IMR-90 (cell line): Measurements from ENCODE around the gene CTNND2. TPM values are rescaled to one million over a fixed set of nuclear protein-coding genes. Genes with fewer than 3 reads are reported as not detected.

ENCODE experiments used
- ATAC-seq: fragments of 200-7000 bp; cut with Tn5 transposase; 2 replicates; pipeline ENCODE4 v1.9.1; 2020; ENCODE audit warnings: low read depth, mild to moderate bottlenecking, moderate library complexity
- BruUV-seq: library from RNA; stranded (reverse); fragments of 400-500 nt; replicated peaks from 2 replicates; lab custom pipeline; 2021; lab: Mats Ljungman, UMichigan
- CTCF ChIA-PET: fragments of 300-600 bp; formaldehyde crosslinking; extraction: SDS; loops from one replicate; lab custom pipeline; 2021; ENCODE audit warnings: antibody characterized with exemption; lab: Yijun Ruan, JAX
- POLR2A ChIA-PET: fragments of 300-600 bp; sonication (Branson Sonifier 250); formaldehyde crosslinking; loops from one replicate; lab custom pipeline; 2022; ENCODE audit warnings: antibody characterized with exemption; ENCODE audit not compliant: unreplicated experiment; lab: Charles Lee
- DNase-seq: peaks from one replicate; pipeline ENCODE4 v3.0.0; 2013
- H2AFZ ChIP-seq: replicated peaks from 2 replicates; pipeline ENCODE3; 2013; ENCODE audit warnings: low read length, mild to moderate bottlenecking; ENCODE audit not compliant: poor library complexity
- H2AK5ac ChIP-seq: 2 replicates; pipeline ENCODE4 v1.6.1; 2013; ENCODE audit warnings: low read depth, low read length, inconsistent platforms
- H2AK9ac ChIP-seq: replicated peaks from 2 replicates; pipeline ENCODE3; 2013; ENCODE audit warnings: mild to moderate bottlenecking, low read depth, low read length, moderate library complexity; ENCODE audit not compliant: poor library complexity
- H2BK120ac ChIP-seq: 2 replicates; pipeline ENCODE4 v1.6.1; 2013; ENCODE audit warnings: low read depth, low read length, inconsistent platforms
- H2BK15ac ChIP-seq: 3 replicates; pipeline ENCODE4 v1.6.1; 2013; ENCODE audit warnings: low read depth, low read length, inconsistent platforms
- H2BK20ac ChIP-seq: 2 replicates; pipeline ENCODE4 v1.6.1; 2013; ENCODE audit warnings: low read depth, mild to moderate bottlenecking, inconsistent platforms, low read length, moderate library complexity
- H2BK5ac ChIP-seq: 2 replicates; pipeline ENCODE4 v1.6.1; 2013; ENCODE audit warnings: mild to moderate bottlenecking, low read depth, low read length, inconsistent platforms; ENCODE audit not compliant: poor library complexity, severe bottlenecking
- H3K14ac ChIP-seq: replicated peaks from 2 replicates; pipeline ENCODE4 v1.6.1; 2013; ENCODE audit warnings: low read depth, low read length, inconsistent platforms
- H3K18ac ChIP-seq: 2 replicates; pipeline ENCODE4 v1.6.1; 2013; ENCODE audit warnings: low read depth, low read length, control low read depth
- H3K23ac ChIP-seq: 2 replicates; pipeline ENCODE4 v1.6.1; 2013; ENCODE audit warnings: low read depth, low read length, inconsistent platforms
- H3K27ac ChIP-seq: 2 replicates; pipeline ENCODE4 v1.5.1; 2013; ENCODE audit warnings: mild to moderate bottlenecking, control low read depth, low read length; ENCODE audit not compliant: insufficient read depth
- H3K27me3 ChIP-seq: 2 replicates; pipeline ENCODE4 v1.6.1; 2013; ENCODE audit warnings: low read length; ENCODE audit not compliant: control insufficient read depth, insufficient read depth
- H3K36me3 ChIP-seq: 2 replicates; pipeline ENCODE4 v1.6.1; 2013; ENCODE audit warnings: low read length, mixed read lengths; ENCODE audit not compliant: control insufficient read depth, insufficient read depth
- H3K4ac ChIP-seq: 2 replicates; pipeline ENCODE4 v1.6.1; 2013; ENCODE audit warnings: low read depth, low read length, inconsistent platforms
- H3K4me1 ChIP-seq: 2 replicates; pipeline ENCODE4 v1.6.1; 2013; ENCODE audit warnings: low read length, mixed read lengths; ENCODE audit not compliant: control insufficient read depth, insufficient read depth
- H3K4me2 ChIP-seq: 2 replicates; pipeline ENCODE4 v1.6.1; 2013; ENCODE audit warnings: low read depth, mild to moderate bottlenecking, control low read depth, low read length, moderate library complexity
- H3K4me3 ChIP-seq: 2 replicates; pipeline ENCODE4 v1.5.1; 2013; ENCODE audit warnings: low read depth, mild to moderate bottlenecking, control low read depth, low read length, moderate library complexity; ENCODE audit not compliant: insufficient read depth
- H3K56ac ChIP-seq: 2 replicates; pipeline ENCODE4 v1.6.1; 2013; ENCODE audit warnings: low read length, inconsistent platforms; ENCODE audit not compliant: insufficient read depth; ENCODE audit errors: extremely low read depth
- H3K79me1 ChIP-seq, 2 experiments: 2 replicates each; pipeline ENCODE4 v1.6.1; 2013; ENCODE audit warnings: low read length in 2 of 2, inconsistent platforms in 1 of 2, low read depth in 1 of 2
- H3K9ac ChIP-seq: 2 replicates; pipeline ENCODE4 v1.6.1; 2013; ENCODE audit warnings: low read depth, low read length, control low read depth
- H3K9me1 ChIP-seq: 2 replicates; pipeline ENCODE4 v1.6.1; 2013; ENCODE audit warnings: low read length, inconsistent platforms; ENCODE audit not compliant: insufficient read depth
- H3K9me3 ChIP-seq: 2 replicates; pipeline ENCODE4 v1.6.1; 2013; ENCODE audit warnings: low read length; ENCODE audit not compliant: control insufficient read depth, insufficient read depth
- H4K20me1 ChIP-seq: 2 replicates; pipeline ENCODE4 v1.6.1; 2013; ENCODE audit warnings: low read length, inconsistent platforms; ENCODE audit not compliant: insufficient read depth
- H4K5ac ChIP-seq: 2 replicates; pipeline ENCODE4 v1.6.1; 2013; ENCODE audit warnings: mild to moderate bottlenecking, low read depth, low read length, control low read depth
- H4K8ac ChIP-seq, 2 experiments: 2 replicates each; pipeline ENCODE4 v1.6.1; 2013; ENCODE audit warnings: low read depth in 2 of 2, low read length in 2 of 2, control low read depth in 1 of 2, inconsistent platforms in 1 of 2
- H4K91ac ChIP-seq: 2 replicates; pipeline ENCODE4 v1.6.1; 2013; ENCODE audit warnings: low read depth, low read length, inconsistent platforms; ENCODE audit not compliant: insufficient read depth
- BHLHE40 ChIP-seq: fragments of 150-350 bp; IDR thresholded peaks from 2 replicates; pipeline ENCODE4 v1.6.1; 2016; ENCODE audit warnings: mild to moderate bottlenecking, low read depth, low read length
- CEBPB ChIP-seq: IDR thresholded peaks from 2 replicates; pipeline ENCODE4 v1.6.1; 2012; ENCODE audit warnings: low read depth, low read length, improper control_type of control experiment
- CTCF ChIP-seq: conservative IDR thresholded peaks from 2 replicates; pipeline ENCODE4 v1.5.1; 2012; ENCODE audit warnings: mild to moderate bottlenecking, low read depth, low read length, improper control_type of control experiment
- ELK1 ChIP-seq: fragments of 150-350 bp; IDR thresholded peaks from 2 replicates; pipeline ENCODE4 v1.6.1; 2016; ENCODE audit warnings: low read depth, mild to moderate bottlenecking, low read length, moderate library complexity, borderline replicate concordance
- FOS ChIP-seq: fragments of 150-350 bp; IDR thresholded peaks from 2 replicates; pipeline ENCODE4 v1.6.1; 2016; ENCODE audit warnings: low read depth, low read length
- MAFK ChIP-seq: IDR thresholded peaks from 2 replicates; pipeline ENCODE4 v1.6.1; 2012; ENCODE audit warnings: low read depth, low read length, improper control_type of control experiment
- POLR2A ChIP-seq: IDR thresholded peaks from 2 replicates; pipeline ENCODE4 v1.6.1; 2012; ENCODE audit warnings: mild to moderate bottlenecking, low read depth, low read length
- RAD21 ChIP-seq: IDR thresholded peaks from 2 replicates; pipeline ENCODE4 v1.6.1; 2012; ENCODE audit warnings: low read length, improper control_type of control experiment
- RFX5 ChIP-seq: IDR thresholded peaks from 2 replicates; pipeline ENCODE4 v1.8.0; 2012; ENCODE audit warnings: low read depth, mild to moderate bottlenecking, low read length, moderate library complexity
- USF2 ChIP-seq: fragments of 150-350 bp; IDR thresholded peaks from 2 replicates; pipeline ENCODE4 v1.6.1; 2017; ENCODE audit warnings: mild to moderate bottlenecking, antibody characterized with exemption, low read length, low read depth
- WGBS, 2 experiments: methylation state at CpG; one replicate each; pipeline versions ENCODE4 v1.1.5 to v1.1.7; 2013; ENCODE audit warnings: missing lambda C conversion rate in 2 of 2; ENCODE audit not compliant: insufficient read length in 1 of 2; ENCODE audit errors: extremely low coverage in 2 of 2; 5-methylcytosine and 5-hydroxymethylcytosine counted together
- dilution Hi-C: fragments of 300-500 bp; cut with HindIII; formaldehyde crosslinking; loops from one replicate; pipeline ENCODE4 v1.14.3; 2018; ENCODE audit warnings: low sequenced_read_pairs; ENCODE audit not compliant: unreplicated experiment
- in situ Hi-C: fragments of 300-500 bp; cut with MboI; formaldehyde crosslinking; loops from 3 replicates; pipeline ENCODE4 v1.14.3; 2019; ENCODE audit warnings: low sequenced_read_pairs, inconsistent platforms, mixed read lengths
- intact Hi-C: fragments of 100-400 bp; cut with micrococcal nuclease; formaldehyde crosslinking; loops from 2 replicates; pipeline ENCODE4 v1.10.0; 2022
- polyA plus RNA-seq, 3 experiments: library from polyadenylated mRNA; depleted of rRNA; stranded (reverse); fragments of >200 nt; gene quantifications; 2 replicates each; pipeline ENCODE4 v1.2.3, GENCODE V29; 2012; ENCODE audit warnings: low replicate concordance in 1 of 3
- total RNA-seq: library from RNA; depleted of rRNA; stranded (reverse); fragments of >200 nt; gene quantifications from 2 replicates; pipeline ENCODE4 v1.2.3, GENCODE V29; 2012

The CTNND2 gene
- total and polyA plus RNA-seq, 2 of the 4 experiments (the other 2 are of a cell fraction): not detected

- H4K91ac ChIP-seq: no peak overlapping the region
- H4K20me1 ChIP-seq: no peaks in the 10 kb centered on the region
- no peak overlapping the region for H2BK5ac ChIP-seq
- ChIA-PET POLR2A (no interaction called here), CTCF (no interaction called here)
- dilution Hi-C loops: no loop called here
- no peak overlapping the region for H2BK15ac ChIP-seq
- no peaks in the 10 kb centered on the region for H3K9me1 ChIP-seq
- no peak overlapping the region for H4K8ac ChIP-seq
- H3K4me2 ChIP-seq: no peak overlapping the region
- H3K4me3 ChIP-seq: no peak overlapping the region
- H3K18ac ChIP-seq: no peak overlapping the region
- no peak overlapping the region for H2AK9ac ChIP-seq
- H3K27ac ChIP-seq: no peak overlapping the region
- H3K9ac ChIP-seq: no peak overlapping the region
- H4K5ac ChIP-seq: no peak overlapping the region
- no TSS peak for BruUV-seq
- H2BK20ac ChIP-seq: no peak overlapping the region
- no peaks in the 10 kb centered on the region for H3K27me3 ChIP-seq
- intact Hi-C loops: no loop called here
- no CpG with 5 or more reads among the region's 3 CpGs for WGBS, 2 experiments
- H2AFZ ChIP-seq: no peak overlapping the region
- no peak for TF ChIP-seq BHLHE40
- no peak for TF ChIP-seq FOS
- TF ChIP-seq MAFK: no peak
- no peak for TF ChIP-seq CEBPB
- no peak for TF ChIP-seq RFX5
- TF ChIP-seq RAD21: no peak
- TF ChIP-seq CTCF: no peak
- no peak for TF ChIP-seq ELK1
- no peak for TF ChIP-seq USF2
- TF ChIP-seq POLR2A: no peak
- no peak for DNase-seq
- H3K14ac ChIP-seq: no peak overlapping the region
- no peak for ATAC-seq
- in situ Hi-C loops: no loop called here
- no peaks in the 10 kb centered on the region for H3K36me3 ChIP-seq
- H3K4me1 ChIP-seq: no peaks in the 10 kb centered on the region
- H3K4ac ChIP-seq: no peak overlapping the region
- H3K9me3 ChIP-seq: peaks cover 2% of the 10 kb centered on the region; the same call in 1 of the 2 replicates
- no peak overlapping the region for H2AK5ac ChIP-seq
- H3K79me1 ChIP-seq: no peaks in the 10 kb centered on the region
- H2BK120ac ChIP-seq: no peak overlapping the region
- no peak overlapping the region for H3K56ac ChIP-seq
- H3K23ac ChIP-seq: no peak overlapping the region
These were observed 568.1 kb downstream of the CTNND2 start for GRCh38 chr5:11335881-11336760.
